C4-2B (cell line): ENCODE measurements around the gene CD58.
"Not testable (repeated sequence)": the region's sequence is repeated elsewhere in the genome, so short reads cannot be mapped to it uniquely, and the experiment has no call there.

Experiments
- ZFX ChIP-seq: fragments of 450-650 bp; IDR thresholded peaks from 2 replicates; pipeline ENCODE4 v1.6.1; 2017
- TF ChIP-seq, protein P1 (sequence below): fragments of 450-650 bp; conservative IDR thresholded peaks from 2 replicates; pipeline ENCODE4 v1.5.1; 2017; ENCODE audit warnings: mild to moderate bottlenecking

DNA sequence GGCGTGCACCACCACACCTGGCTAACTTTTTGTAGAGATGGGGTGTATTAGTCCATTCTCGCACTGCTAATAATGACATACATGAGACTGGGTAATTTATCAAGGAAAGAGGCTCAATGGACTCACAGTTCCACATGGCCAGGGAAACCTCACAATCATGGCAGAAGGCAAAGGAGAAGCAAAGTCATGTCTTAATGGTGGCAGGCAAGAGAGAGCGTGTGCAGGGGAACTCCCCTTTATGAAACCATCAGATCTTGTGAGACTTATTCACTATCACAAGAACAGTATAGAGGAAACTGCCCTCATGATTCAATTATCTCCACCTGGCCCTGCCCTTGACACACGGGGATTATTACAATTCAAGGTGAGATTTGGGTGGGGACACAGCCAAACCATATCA lies 8.4 kb downstream of the CD58 start:
- TF ChIP-seq, protein P1, sequence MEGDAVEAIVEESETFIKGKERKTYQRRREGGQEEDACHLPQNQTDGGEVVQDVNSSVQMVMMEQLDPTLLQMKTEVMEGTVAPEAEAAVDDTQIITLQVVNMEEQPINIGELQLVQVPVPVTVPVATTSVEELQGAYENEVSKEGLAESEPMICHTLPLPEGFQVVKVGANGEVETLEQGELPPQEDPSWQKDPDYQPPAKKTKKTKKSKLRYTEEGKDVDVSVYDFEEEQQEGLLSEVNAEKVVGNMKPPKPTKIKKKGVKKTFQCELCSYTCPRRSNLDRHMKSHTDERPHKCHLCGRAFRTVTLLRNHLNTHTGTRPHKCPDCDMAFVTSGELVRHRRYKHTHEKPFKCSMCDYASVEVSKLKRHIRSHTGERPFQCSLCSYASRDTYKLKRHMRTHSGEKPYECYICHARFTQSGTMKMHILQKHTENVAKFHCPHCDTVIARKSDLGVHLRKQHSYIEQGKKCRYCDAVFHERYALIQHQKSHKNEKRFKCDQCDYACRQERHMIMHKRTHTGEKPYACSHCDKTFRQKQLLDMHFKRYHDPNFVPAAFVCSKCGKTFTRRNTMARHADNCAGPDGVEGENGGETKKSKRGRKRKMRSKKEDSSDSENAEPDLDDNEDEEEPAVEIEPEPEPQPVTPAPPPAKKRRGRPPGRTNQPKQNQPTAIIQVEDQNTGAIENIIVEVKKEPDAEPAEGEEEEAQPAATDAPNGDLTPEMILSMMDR = not testable (repeated sequence)
- not testable (repeated sequence) for TF ChIP-seq ZFX
